Neuronal stem cell (in vitro differentiated cells): Measurements from ENCODE around the gene NAA38.
A peak's percentile ranks its signal among the peaks of the same experiment; 100 is the strongest.

ENCODE experiments used
- DNase-seq: peaks from one replicate; pipeline ENCODE4 v3.0.0-alpha.2; 2013; ENCODE audit warnings: low spot score
- H2AFZ ChIP-seq: one replicate; pipeline ENCODE4 v1.6.1; 2013; ENCODE audit warnings: mild to moderate bottlenecking, low read length, inconsistent platforms
- H2AK5ac ChIP-seq: 2 replicates; pipeline ENCODE4 v1.6.1; 2013; ENCODE audit warnings: low read depth, mild to moderate bottlenecking, inconsistent platforms, low read length, moderate library complexity, mixed read lengths
- H2BK120ac ChIP-seq: 2 replicates; pipeline ENCODE4 v1.6.1; 2013; ENCODE audit warnings: low read depth, mild to moderate bottlenecking, inconsistent platforms, low read length, moderate library complexity, mixed read lengths
- H2BK12ac ChIP-seq: one replicate; pipeline ENCODE4 v1.6.1; 2013; ENCODE audit warnings: low read length, inconsistent platforms
- H2BK15ac ChIP-seq: 2 replicates; pipeline ENCODE4 v1.6.1; 2013; ENCODE audit warnings: mild to moderate bottlenecking, low read length, inconsistent platforms, mixed read lengths
- H2BK5ac ChIP-seq: one replicate; pipeline ENCODE4 v1.6.1; 2013; ENCODE audit warnings: inconsistent platforms, mild to moderate bottlenecking, low read length, moderate library complexity
- H3K14ac ChIP-seq: one replicate; pipeline ENCODE4 v1.6.1; 2013; ENCODE audit warnings: low read length, inconsistent platforms
- H3K18ac ChIP-seq: 2 replicates; pipeline ENCODE4 v1.6.1; 2013; ENCODE audit warnings: low read length, inconsistent platforms
- H3K23ac ChIP-seq: 2 replicates; pipeline ENCODE4 v1.6.1; 2013; ENCODE audit warnings: low read depth, mild to moderate bottlenecking, mixed read lengths, low read length, inconsistent platforms; ENCODE audit not compliant: poor library complexity
- H3K27ac ChIP-seq: replicated peaks from 3 replicates; pipeline ENCODE4 v1.5.1; 2013; ENCODE audit warnings: low read length, inconsistent platforms
- H3K27me3 ChIP-seq, 3 experiments: 2 replicates each; pipeline ENCODE4 v1.6.1; 2013; ENCODE audit warnings: low read length in 3 of 3, mild to moderate bottlenecking in 2 of 3, inconsistent platforms in 1 of 3, low read depth in 1 of 3, mixed read lengths in 1 of 3, moderate library complexity in 1 of 3; ENCODE audit not compliant: control insufficient read depth in 3 of 3, insufficient read depth in 3 of 3
- H3K36me3 ChIP-seq, 2 donors: replicated peaks in 1 of 2; 2 replicates each; pipeline ENCODE4 v1.6.1; 2013; ENCODE audit warnings: low read length in 2 of 2; ENCODE audit not compliant: control insufficient read depth in 2 of 2, insufficient read depth in 2 of 2
- H3K4ac ChIP-seq: 2 replicates; pipeline ENCODE4 v1.6.1; 2013; ENCODE audit warnings: inconsistent platforms, mild to moderate bottlenecking, low read length, moderate library complexity
- H3K4me1 ChIP-seq, 2 donors: 1 replicate in 1 of 2; 2 replicates in 1 of 2; pipeline ENCODE4 v1.6.1; 2013; ENCODE audit warnings: low read length in 2 of 2, low read depth in 1 of 2; ENCODE audit not compliant: control insufficient read depth in 2 of 2, insufficient read depth in 1 of 2
- H3K4me2 ChIP-seq: one replicate; pipeline ENCODE4 v1.6.1; 2013; ENCODE audit warnings: mild to moderate bottlenecking, low read length, inconsistent platforms; ENCODE audit not compliant: insufficient read depth, poor library complexity, severe bottlenecking
- H3K4me3 ChIP-seq, 2 donors: 2 replicates each; pipeline ENCODE4 v1.5.1; 2013; ENCODE audit warnings: low read length in 2 of 2, mild to moderate bottlenecking in 2 of 2, inconsistent platforms in 1 of 2, moderate library complexity in 1 of 2
- H3K79me1 ChIP-seq: one replicate; pipeline ENCODE4 v1.6.1; 2013; ENCODE audit warnings: low read depth, mild to moderate bottlenecking, inconsistent platforms, low read length, moderate library complexity
- H3K9ac ChIP-seq: one replicate; pipeline ENCODE4 v1.6.1; 2013; ENCODE audit warnings: mild to moderate bottlenecking, low read depth, low read length, inconsistent platforms; ENCODE audit not compliant: poor library complexity
- H3K9me3 ChIP-seq, 2 donors: replicated peaks in 1 of 2; 2 replicates each; pipeline versions ENCODE3 to v1.6.1; 2013; ENCODE audit warnings: low read length in 2 of 2, mild to moderate bottlenecking in 2 of 2, inconsistent platforms in 1 of 2, low read depth in 1 of 2, mixed read lengths in 1 of 2, moderate library complexity in 1 of 2; ENCODE audit not compliant: control insufficient read depth in 2 of 2, insufficient read depth in 1 of 2
- H4K8ac ChIP-seq: one replicate; pipeline ENCODE4 v1.6.1; 2013; ENCODE audit warnings: low read depth, mild to moderate bottlenecking, inconsistent platforms, low read length, moderate library complexity
- H4K91ac ChIP-seq: one replicate; pipeline ENCODE4 v1.6.1; 2013; ENCODE audit warnings: low read length, low read depth, mild to moderate bottlenecking, inconsistent platforms; ENCODE audit not compliant: poor library complexity
- WGBS, 2 donors: extraction: QIAGEN DNeasy Blood & Tissue Kit; methylation state at CpG; one replicate each; pipeline ENCODE4 v1.1.7; 2013; ENCODE audit warnings: missing lambda C conversion rate in 2 of 2, mixed read lengths in 1 of 2; ENCODE audit not compliant: insufficient read length in 2 of 2, insufficient replicate concordance in 1 of 2; ENCODE audit errors: extremely low coverage in 2 of 2; 5-methylcytosine and 5-hydroxymethylcytosine counted together

NAA38 gene

GRCh38 chr17:7831233-7831632 lies 26.1 kb downstream of the NAA38 start:
- no peak overlapping the region for H3K27ac ChIP-seq
- no peaks in the 10 kb centered on the region for H3K79me1 ChIP-seq
- H3K9me3 ChIP-seq = no peaks in the 10 kb centered on the region
- H3K4me3 ChIP-seq = no peak overlapping the region
- H3K4me1 ChIP-seq = peaks cover 5 to 12% of the 10 kb centered on the region in 2 donors
- no peak overlapping the region for H2BK5ac ChIP-seq
- no peak overlapping the region for H4K91ac ChIP-seq
- no peak overlapping the region for H4K8ac ChIP-seq
- H2BK12ac ChIP-seq = no peak overlapping the region
- H3K9ac ChIP-seq = no peak overlapping the region
- no peak overlapping the region for H2AK5ac ChIP-seq
- peaks cover 0 to 27% (median 8%) of the 10 kb centered on the region in 3 experiments for H3K27me3 ChIP-seq
- no peak overlapping the region for H2AFZ ChIP-seq
- no peak overlapping the region for H3K23ac ChIP-seq
- no peak overlapping the region for H3K4me2 ChIP-seq
- H2BK15ac ChIP-seq = no peak overlapping the region
- no peak overlapping the region for H3K4ac ChIP-seq
- no peak overlapping the region for H3K18ac ChIP-seq
- H3K36me3 ChIP-seq = no peaks in the 10 kb centered on the region
- H2BK120ac ChIP-seq = no peak overlapping the region
- WGBS, 2 donors = no CpG with 5 or more reads among the region's 7 CpGs
- no peak overlapping the region for H3K14ac ChIP-seq
- no peak for DNase-seq

GRCh38 chr17:7830616-7831015 lies 26.7 kb downstream of the NAA38 start:
- no peak overlapping the region for H2AFZ ChIP-seq
- H3K9ac ChIP-seq = no peak overlapping the region
- H3K4me1 ChIP-seq = peaks cover 5 to 12% of the 10 kb centered on the region in 2 donors
- no peak overlapping the region for H2BK120ac ChIP-seq
- 100% methylated on average over 1 of the region's 8 CpGs; no CpG with 5 or more reads in 1 of the 2 donors for WGBS, 2 donors
- H2BK15ac ChIP-seq = no peak overlapping the region
- H3K79me1 ChIP-seq = no peaks in the 10 kb centered on the region
- no peak overlapping the region for H3K14ac ChIP-seq
- no peak overlapping the region for H2BK12ac ChIP-seq
- no peaks in the 10 kb centered on the region for H3K36me3 ChIP-seq
- H4K8ac ChIP-seq = no peak overlapping the region
- DNase-seq = no peak
- no peak overlapping the region for H4K91ac ChIP-seq
- no peak overlapping the region for H2BK5ac ChIP-seq
- peaks cover 0 to 27% (median 8%) of the 10 kb centered on the region in 3 experiments for H3K27me3 ChIP-seq
- peak overlapping the region; percentile 27 for H3K18ac ChIP-seq
- H2AK5ac ChIP-seq = no peak overlapping the region
- no peaks in the 10 kb centered on the region for H3K9me3 ChIP-seq
- H3K27ac ChIP-seq = no peak overlapping the region
- no peak overlapping the region for H3K23ac ChIP-seq
- H3K4me3 ChIP-seq = no peak overlapping the region
- H3K4me2 ChIP-seq = no peak overlapping the region
- H3K4ac ChIP-seq = no peak overlapping the region

- no CpG with 5 or more reads among the region's 12 CpGs for WGBS, 2 donors
- Histone ChIP-seq H2AK5ac (no peak overlapping the region), H3K9ac (no peak overlapping the region), H3K9me3 (no peaks in the 10 kb centered on the region), H3K18ac (no peak overlapping the region), H2BK5ac (no peak overlapping the region), H2BK15ac (no peak overlapping the region), H3K36me3 (no peaks in the 10 kb centered on the region), H3K4me1 (peaks cover 0 to 2% of the 10 kb centered on the region in 2 donors), H3K4me3 (no peak overlapping the region), H3K14ac (no peak overlapping the region), H3K27me3 (peaks cover 0 to 34% (median 12%) of the 10 kb centered on the region in 3 experiments), H3K79me1 (peaks cover 4% of the 10 kb centered on the region), H3K27ac (no peak overlapping the region), H2BK120ac (no peak overlapping the region), H2BK12ac (no peak overlapping the region), H4K8ac (no peak overlapping the region), H2AFZ (no peak overlapping the region), H3K4me2 (no peak overlapping the region), H4K91ac (no peak overlapping the region), H3K4ac (no peak overlapping the region), H3K23ac (no peak overlapping the region)
- no peak for DNase-seq
Measured at GRCh38 chr17:7825206-7825990, 32.0 kb downstream of the NAA38 start.

DNA sequence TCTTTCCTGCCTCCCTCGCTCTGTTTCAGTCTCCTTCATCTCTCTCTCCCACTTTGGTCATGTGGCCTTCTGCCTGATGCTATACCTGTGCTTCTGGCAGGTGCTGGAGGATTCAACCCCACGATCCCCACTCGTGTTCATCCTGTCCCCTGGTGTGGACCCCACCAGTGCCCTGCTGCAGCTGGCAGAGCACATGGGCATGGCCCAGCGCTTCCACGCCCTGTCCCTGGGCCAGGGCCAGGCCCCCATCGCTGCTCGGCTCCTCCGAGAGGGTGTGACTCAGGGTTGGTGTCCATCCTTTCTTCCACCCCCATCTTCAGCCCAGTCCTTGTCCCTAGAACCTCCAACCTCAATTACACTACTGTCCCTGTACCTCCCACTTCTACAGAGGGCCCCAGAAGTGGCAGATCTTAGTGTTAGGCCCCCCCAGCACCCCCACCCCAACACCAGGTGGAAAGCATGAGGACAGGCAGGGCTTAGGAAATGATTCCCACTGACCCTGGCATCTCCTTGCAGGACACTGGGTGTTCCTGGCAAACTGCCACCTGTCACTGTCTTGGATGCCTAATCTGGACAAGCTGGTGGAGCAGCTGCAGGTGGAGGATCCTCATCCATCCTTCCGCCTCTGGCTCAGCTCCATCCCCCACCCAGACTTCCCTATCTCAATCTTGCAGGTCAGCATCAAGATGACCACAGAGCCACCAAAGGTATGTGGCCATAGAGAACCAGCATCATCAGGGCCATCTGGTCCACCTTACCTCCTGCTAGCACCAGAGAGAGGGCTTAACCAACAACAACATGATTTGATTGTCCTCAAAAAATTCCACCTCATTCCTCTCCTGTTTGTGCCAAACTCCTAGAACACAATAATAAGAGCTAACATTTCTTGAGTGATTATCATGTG lies 33.1 kb downstream of the NAA38 start:
- Histone ChIP-seq H2BK5ac (peak overlapping the region; percentile 94), H3K9ac (no peak overlapping the region), H2BK12ac (peak overlapping the region; percentile 41), H4K91ac (peak overlapping the region; percentile 85), H3K18ac (peak overlapping the region; percentile 19), H3K23ac (peak overlapping the region; percentile 6), H3K4me3 (no peak overlapping the region), H3K4me1 (peaks cover 0 to 2% of the 10 kb centered on the region in 2 donors), H3K9me3 (no peaks in the 10 kb centered on the region), H2AFZ (no peak overlapping the region), H2AK5ac (peak overlapping the region; percentile 84), H3K79me1 (peaks cover 4% of the 10 kb centered on the region), H3K4me2 (no peak overlapping the region), H4K8ac (no peak overlapping the region), H2BK120ac (no peak overlapping the region), H3K27ac (no peak overlapping the region), H3K14ac (peak overlapping the region; percentile 89), H2BK15ac (peak overlapping the region; percentile 81), H3K4ac (no peak overlapping the region), H3K36me3 (no peaks in the 10 kb centered on the region), H3K27me3 (peaks cover 0 to 35% (median 12%) of the 10 kb centered on the region in 3 experiments)
- no CpG with 5 or more reads among the region's 9 CpGs for WGBS, 2 donors
- DNase-seq = no peak
